ENCODE results near the gene PTPRG. TPM values are rescaled to one million over a fixed set of nuclear protein-coding genes. Genes with fewer than 3 reads are reported as not detected.

The PTPRG gene
- total RNA-seq, 1 experiment from 2014 or later = 0.73 TPM

DNA sequence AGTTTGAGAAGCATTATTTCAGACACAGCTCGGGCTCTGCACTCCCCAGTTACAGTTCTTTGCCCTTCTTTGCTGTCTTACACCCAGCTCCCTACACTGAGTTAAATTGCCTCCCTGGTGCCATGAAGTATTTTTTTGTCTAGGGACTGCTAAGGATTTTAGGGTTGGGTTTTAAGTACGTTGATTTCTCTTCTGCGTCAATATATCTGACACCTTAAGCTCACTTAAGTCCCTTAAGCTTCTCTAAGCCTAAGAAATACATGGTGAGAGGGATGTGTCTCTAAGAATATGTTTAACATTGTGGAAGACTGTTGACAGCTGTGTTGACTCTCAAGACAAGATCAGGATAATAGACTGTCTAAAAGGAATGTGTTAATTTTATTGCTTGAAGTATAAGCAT is 400.5 kb downstream of the PTPRG start:
- H3K4me2 ChIP-seq (ENCODE audit: low read length) = no peak overlapping the region
- H3K4me3 ChIP-seq (ENCODE audit: low read length) = no peak overlapping the region
- H3K9me2 ChIP-seq (replicated peaks; ENCODE audit: low read length) = no peaks in the 10 kb centered on the region
- H3K27ac ChIP-seq (ENCODE audit: low read length) = no peak overlapping the region
- no peak overlapping the region for H2AFZ ChIP-seq (ENCODE audit: low read length)
- no peaks in the 10 kb centered on the region for H3K79me2 ChIP-seq (ENCODE audit: low read length)
- DNase-seq (no peak), ATAC-seq (no peak)
- no peaks in the 10 kb centered on the region for H3F3A ChIP-seq (ENCODE audit: low read length, unreplicated experiment)
- H3K9ac ChIP-seq (ENCODE audit: low read length) = no peak overlapping the region
- POLR2A ChIA-PET (ENCODE audit: unreplicated experiment) = no interaction called here
- H3K4me1 ChIP-seq (ENCODE audit: insufficient read depth, low read length) = no peaks in the 10 kb centered on the region
- no peak for TF ChIP-seq EZH2phosphoT487 (IDR thresholded peaks at IDR 0.05; ENCODE audit: borderline replicate concordance, low read length)
- TF ChIP-seq, protein P1, sequence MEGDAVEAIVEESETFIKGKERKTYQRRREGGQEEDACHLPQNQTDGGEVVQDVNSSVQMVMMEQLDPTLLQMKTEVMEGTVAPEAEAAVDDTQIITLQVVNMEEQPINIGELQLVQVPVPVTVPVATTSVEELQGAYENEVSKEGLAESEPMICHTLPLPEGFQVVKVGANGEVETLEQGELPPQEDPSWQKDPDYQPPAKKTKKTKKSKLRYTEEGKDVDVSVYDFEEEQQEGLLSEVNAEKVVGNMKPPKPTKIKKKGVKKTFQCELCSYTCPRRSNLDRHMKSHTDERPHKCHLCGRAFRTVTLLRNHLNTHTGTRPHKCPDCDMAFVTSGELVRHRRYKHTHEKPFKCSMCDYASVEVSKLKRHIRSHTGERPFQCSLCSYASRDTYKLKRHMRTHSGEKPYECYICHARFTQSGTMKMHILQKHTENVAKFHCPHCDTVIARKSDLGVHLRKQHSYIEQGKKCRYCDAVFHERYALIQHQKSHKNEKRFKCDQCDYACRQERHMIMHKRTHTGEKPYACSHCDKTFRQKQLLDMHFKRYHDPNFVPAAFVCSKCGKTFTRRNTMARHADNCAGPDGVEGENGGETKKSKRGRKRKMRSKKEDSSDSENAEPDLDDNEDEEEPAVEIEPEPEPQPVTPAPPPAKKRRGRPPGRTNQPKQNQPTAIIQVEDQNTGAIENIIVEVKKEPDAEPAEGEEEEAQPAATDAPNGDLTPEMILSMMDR (conservative IDR thresholded peaks at IDR 0.05; ENCODE audit: low read depth, low read length) = no peak
- TF ChIP-seq EZH2 (IDR thresholded peaks at IDR 0.05; ENCODE audit: low read length, unreplicated experiment) = no peak
- intact Hi-C loops (cut with micrococcal nuclease) = no loop called here
- no peaks in the 10 kb centered on the region for H4K20me1 ChIP-seq (ENCODE audit: low read length)
- no peaks in the 10 kb centered on the region for H3K36me3 ChIP-seq (ENCODE audit: low read depth, low read length)
- BruUV-seq (replicated peaks) = no TSS peak
- no peaks in the 10 kb centered on the region for H3K27me3 ChIP-seq (ENCODE audit: low read length)
- CTCF ChIA-PET = no interaction called here
- H3K9me3 ChIP-seq (ENCODE audit: low read length) = no peaks in the 10 kb centered on the region

DNA sequence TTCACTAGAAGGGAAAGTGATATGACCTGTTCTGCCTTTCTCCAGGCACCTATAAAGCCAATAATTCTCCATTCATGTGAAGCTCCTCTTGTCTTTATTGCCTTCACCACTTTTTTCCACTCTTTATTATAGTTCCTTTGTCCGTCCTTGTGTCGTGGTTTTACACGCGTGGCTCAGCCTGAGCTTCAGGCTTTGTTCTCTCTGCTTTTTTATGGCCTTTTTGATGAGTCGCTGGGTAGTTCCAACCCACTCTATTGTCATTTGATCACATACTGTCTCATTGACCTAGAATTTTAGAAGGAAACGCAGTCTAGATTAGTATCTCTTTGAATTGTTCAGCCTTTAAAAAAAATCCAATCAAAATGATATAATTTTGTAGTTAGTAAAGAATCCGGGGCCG is 403.2 kb downstream of the PTPRG start:
- ATAC-seq (no peak), DNase-seq (no peak)
- ChIA-PET POLR2A (ENCODE audit: unreplicated experiment) (no interaction called here), CTCF (no interaction called here)
- Histone ChIP-seq H3K27ac (ENCODE audit: low read length) (no peak overlapping the region), H2AFZ (ENCODE audit: low read length) (no peak overlapping the region), H3F3A (ENCODE audit: low read length, unreplicated experiment) (no peaks in the 10 kb centered on the region), H3K4me2 (ENCODE audit: low read length) (no peak overlapping the region), H4K20me1 (ENCODE audit: low read length) (no peaks in the 10 kb centered on the region), H3K4me3 (ENCODE audit: low read length) (no peak overlapping the region), H3K27me3 (ENCODE audit: low read length) (no peaks in the 10 kb centered on the region), H3K9ac (ENCODE audit: low read length) (no peak overlapping the region), H3K9me2 (replicated peaks; ENCODE audit: low read length) (no peaks in the 10 kb centered on the region), H3K4me1 (ENCODE audit: insufficient read depth, low read length) (no peaks in the 10 kb centered on the region), H3K36me3 (ENCODE audit: low read depth, low read length) (no peaks in the 10 kb centered on the region), H3K79me2 (ENCODE audit: low read length) (no peaks in the 10 kb centered on the region), H3K9me3 (ENCODE audit: low read length) (0 out of 2 replicates have a peak, but pooled peaks cover 8% of the 10 kb centered on the region)
- intact Hi-C loops (cut with micrococcal nuclease) = no loop called here
- no peak for TF ChIP-seq EZH2phosphoT487 (IDR thresholded peaks at IDR 0.05; ENCODE audit: borderline replicate concordance, low read length)
- no peak for TF ChIP-seq EZH2 (IDR thresholded peaks at IDR 0.05; ENCODE audit: low read length, unreplicated experiment)
- TF ChIP-seq, protein P1 (conservative IDR thresholded peaks at IDR 0.05; ENCODE audit: low read depth, low read length) = no peak
- BruUV-seq (replicated peaks) = no TSS peak

DNA sequence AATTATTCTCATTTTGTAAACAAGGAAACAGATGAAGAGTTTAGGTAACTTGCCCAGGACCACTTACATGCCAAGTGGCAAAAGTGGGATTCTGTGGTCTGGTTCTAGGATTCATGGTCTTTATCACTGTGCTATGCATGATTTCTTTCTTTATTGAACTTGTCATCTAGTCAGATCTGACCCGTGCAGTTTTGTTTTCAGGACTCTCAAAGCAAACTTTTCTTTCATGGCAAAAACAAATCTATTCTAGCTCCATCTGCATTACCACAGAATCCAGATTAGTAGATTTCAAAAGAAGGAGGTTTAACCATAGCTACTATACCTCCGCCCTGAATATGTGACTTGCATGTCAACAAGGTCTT is 404.4 kb downstream of the PTPRG start:
- Histone ChIP-seq H3K9me2 (replicated peaks; ENCODE audit: low read length) (no peaks in the 10 kb centered on the region), H3K4me2 (ENCODE audit: low read length) (no peak overlapping the region), H3K4me1 (ENCODE audit: insufficient read depth, low read length) (no peaks in the 10 kb centered on the region), H3K9me3 (ENCODE audit: low read length) (0 out of 2 replicates have a peak, but pooled peaks cover 8% of the 10 kb centered on the region), H3K36me3 (ENCODE audit: low read depth, low read length) (no peaks in the 10 kb centered on the region), H3K27me3 (ENCODE audit: low read length) (no peaks in the 10 kb centered on the region), H3K4me3 (ENCODE audit: low read length) (no peak overlapping the region), H4K20me1 (ENCODE audit: low read length) (no peaks in the 10 kb centered on the region), H3K9ac (ENCODE audit: low read length) (no peak overlapping the region), H3K79me2 (ENCODE audit: low read length) (no peaks in the 10 kb centered on the region), H3K27ac (ENCODE audit: low read length) (no peak overlapping the region), H3F3A (ENCODE audit: low read length, unreplicated experiment) (no peaks in the 10 kb centered on the region), H2AFZ (ENCODE audit: low read length) (no peak overlapping the region)
- CTCF ChIA-PET = no interaction called here
- intact Hi-C loops (cut with micrococcal nuclease) = no loop called here
- TF ChIP-seq EZH2phosphoT487 (IDR thresholded peaks at IDR 0.05; ENCODE audit: borderline replicate concordance, low read length) (no peak), EZH2 (IDR thresholded peaks at IDR 0.05; ENCODE audit: low read length, unreplicated experiment) (no peak)
- TF ChIP-seq, protein P1 (conservative IDR thresholded peaks at IDR 0.05; ENCODE audit: low read depth, low read length) = no peak
- POLR2A ChIA-PET (ENCODE audit: unreplicated experiment) = no interaction called here
- no TSS peak for BruUV-seq (replicated peaks)
- DNase-seq = no peak
- no peak for ATAC-seq

All from PC-3 (cell line).